Measurements from ENCODE around the gene TRMT2B. TPM values are rescaled to one million over a fixed set of nuclear protein-coding genes. Genes with fewer than 3 reads are reported as not detected.
"Not testable (repeated sequence)": the region's sequence is repeated elsewhere in the genome, so short reads cannot be mapped to it uniquely, and the experiment has no call there.

Gene TRMT2B
- total RNA-seq, 1 experiment from 2014 or later, result 9.5 TPM

- CTCF ChIA-PET, result no interaction called here
- no TSS peak for BruUV-seq (replicated peaks)
These were observed 29.9 kb downstream of the TRMT2B start for GRCh38 chrX:101022020-101022419.

GRCh38 chrX:101012031-101012430 lies 39.9 kb downstream of the TRMT2B start:
- H3K9me3 ChIP-seq (ENCODE audit: control insufficient read depth in 1 of 2, insufficient read depth in 1 of 2, low read depth in 1 of 2, low read length in 2 of 2); H2AFZ ChIP-seq (ENCODE audit: low read depth, low read length, poor library complexity, severe bottlenecking); H3K79me2 ChIP-seq (ENCODE audit: insufficient read depth, low read length); H3K9ac ChIP-seq (ENCODE audit: low read length); H4K20me1 ChIP-seq (ENCODE audit: insufficient read depth); POLR2A ChIA-PET; H3K27me3 ChIP-seq (ENCODE audit: insufficient read depth, low read length); ATAC-seq; H3K4me1 ChIP-seq (ENCODE audit: control insufficient read depth in 1 of 2, insufficient read depth in 2 of 2, low read length in 2 of 2); H3K4me2 ChIP-seq (ENCODE audit: low read length); DNase-seq (ENCODE audit: low read depth, low spot score); intact Hi-C loops (cut with micrococcal nuclease); H3K36me3 ChIP-seq (ENCODE audit: control insufficient read depth in 1 of 2, insufficient read depth in 2 of 2, low read length in 2 of 2); BruUV-seq (replicated peaks); RAD21 ChIA-PET (ENCODE audit: low non-redundant PET in 1 of 2, low total read pairs in 2 of 2, uncharacterized antibody in 2 of 2, unreplicated experiment in 2 of 2); H3K4me3 ChIP-seq (replicated peaks in 1 of 2; ENCODE audit: low read depth in 1 of 2, low read length in 2 of 2); CTCF ChIA-PET; H3K27ac ChIP-seq (ENCODE audit: low read depth, low read length); H3K9me2 ChIP-seq (ENCODE audit: insufficient read depth): not testable (repeated sequence)

More at GRCh38 chrX:101022020-101022419, 29.9 kb downstream of the TRMT2B start:
- no peak overlapping the region for H2AFZ ChIP-seq (ENCODE audit: low read depth, low read length, poor library complexity, severe bottlenecking)
- H3K9me2 ChIP-seq (ENCODE audit: insufficient read depth), result no peaks in the 10 kb centered on the region
- H3K27me3 ChIP-seq (ENCODE audit: insufficient read depth, low read length), result no peaks in the 10 kb centered on the region
- no peaks in the 10 kb centered on the region; a peak in 1 of 4 replicates for H3K36me3 ChIP-seq (ENCODE audit: control insufficient read depth in 1 of 2, insufficient read depth in 2 of 2, low read length in 2 of 2)
- H3K27ac ChIP-seq (ENCODE audit: low read depth, low read length), result no peak overlapping the region
- TF ChIP-seq POLR2A (IDR thresholded peaks at IDR 0.05; ENCODE audit: borderline replicate concordance, extremely low read depth, insufficient read depth, insufficient read length) (no peak), EZH2phosphoT487 (IDR thresholded peaks at IDR 0.05; ENCODE audit: borderline replicate concordance) (no peak), ELF1 (IDR thresholded peaks at IDR 0.05; ENCODE audit: borderline replicate concordance, low read depth) (no peak)
- no peak overlapping the region for H3K4me2 ChIP-seq (ENCODE audit: low read length)
- DNase-seq (ENCODE audit: low read depth, low spot score) (no peak), ATAC-seq (no peak)
- H3K9ac ChIP-seq (ENCODE audit: low read length), result no peak overlapping the region
- RAD21 ChIA-PET (ENCODE audit: low non-redundant PET in 1 of 2, low total read pairs in 2 of 2, uncharacterized antibody in 2 of 2, unreplicated experiment in 2 of 2), result no interaction called here
- no peaks in the 10 kb centered on the region for H3K4me1 ChIP-seq (ENCODE audit: control insufficient read depth in 1 of 2, insufficient read depth in 2 of 2, low read length in 2 of 2)
- intact Hi-C loops (cut with micrococcal nuclease), result no loop called here
- no peaks in the 10 kb centered on the region for H3K9me3 ChIP-seq (ENCODE audit: control insufficient read depth in 1 of 2, insufficient read depth in 1 of 2, low read depth in 1 of 2, low read length in 2 of 2)
- no peak overlapping the region for H3K4me3 ChIP-seq (replicated peaks in 1 of 2; ENCODE audit: low read depth in 1 of 2, low read length in 2 of 2)
- H4K20me1 ChIP-seq (ENCODE audit: insufficient read depth), result no peaks in the 10 kb centered on the region
- H3K79me2 ChIP-seq (ENCODE audit: insufficient read depth, low read length), result no peaks in the 10 kb centered on the region
- POLR2A ChIA-PET, result no interaction called here

GRCh38 chrX:101009090-101009489 lies 42.8 kb downstream of the TRMT2B start:
- Histone ChIP-seq H3K4me1 (ENCODE audit: control insufficient read depth in 1 of 2, insufficient read depth in 2 of 2, low read length in 2 of 2) (no peaks in the 10 kb centered on the region), H3K27me3 (ENCODE audit: insufficient read depth, low read length) (no peaks in the 10 kb centered on the region), H3K4me2 (ENCODE audit: low read length) (no peak overlapping the region), H3K4me3 (replicated peaks in 1 of 2; ENCODE audit: low read depth in 1 of 2, low read length in 2 of 2) (no peak overlapping the region), H3K9me3 (ENCODE audit: control insufficient read depth in 1 of 2, insufficient read depth in 1 of 2, low read depth in 1 of 2, low read length in 2 of 2) (no peaks in the 10 kb centered on the region), H3K9ac (ENCODE audit: low read length) (no peak overlapping the region), H4K20me1 (ENCODE audit: insufficient read depth) (no peaks in the 10 kb centered on the region), H3K9me2 (ENCODE audit: insufficient read depth) (no peaks in the 10 kb centered on the region), H3K79me2 (ENCODE audit: insufficient read depth, low read length) (no peaks in the 10 kb centered on the region), H3K27ac (ENCODE audit: low read depth, low read length) (no peak overlapping the region), H3K36me3 (ENCODE audit: control insufficient read depth in 1 of 2, insufficient read depth in 2 of 2, low read length in 2 of 2) (no peaks in the 10 kb centered on the region; a peak in 1 of 4 replicates), H2AFZ (ENCODE audit: low read depth, low read length, poor library complexity, severe bottlenecking) (no peak overlapping the region)
- DNase-seq (ENCODE audit: low read depth, low spot score) (no peak), ATAC-seq (no peak)
- no TSS peak for BruUV-seq (replicated peaks)
- intact Hi-C loops (cut with micrococcal nuclease), result no loop called here
- CTCF ChIA-PET, result no interaction called here
- RAD21 ChIA-PET (ENCODE audit: low non-redundant PET in 1 of 2, low total read pairs in 2 of 2, uncharacterized antibody in 2 of 2, unreplicated experiment in 2 of 2), result no interaction called here
- TF ChIP-seq CBX3 (IDR thresholded peaks at IDR 0.05; ENCODE audit: low read depth), result no peak
- TF ChIP-seq POLR2A (IDR thresholded peaks at IDR 0.05; ENCODE audit: borderline replicate concordance, extremely low read depth, insufficient read depth, insufficient read length), result no peak
- TF ChIP-seq SRF (IDR thresholded peaks at IDR 0.05; ENCODE audit: low read depth), result no peak
- no peak for TF ChIP-seq ATF3 (IDR thresholded peaks at IDR 0.05)
- TF ChIP-seq ZBTB33 (IDR thresholded peaks at IDR 0.05; ENCODE audit: extremely low read depth, insufficient replicate concordance, low read length), result no peak
- TF ChIP-seq SIN3A (IDR thresholded peaks at IDR 0.05; ENCODE audit: low read depth), result no peak
- POLR2A ChIA-PET, result no interaction called here

Measured in HCT116 (cell line).